GM18909 (cell line): Measurements from ENCODE around the gene AHSG.

Experiments
- ATAC-seq: cut with Tn5 transposase; IDR thresholded peaks from one replicate; pipeline ENCODE4 v1.9.1; 2021; ENCODE audit warnings: mild to moderate bottlenecking; ENCODE audit not compliant: unreplicated experiment, poor library complexity

Gene AHSG

DNA sequence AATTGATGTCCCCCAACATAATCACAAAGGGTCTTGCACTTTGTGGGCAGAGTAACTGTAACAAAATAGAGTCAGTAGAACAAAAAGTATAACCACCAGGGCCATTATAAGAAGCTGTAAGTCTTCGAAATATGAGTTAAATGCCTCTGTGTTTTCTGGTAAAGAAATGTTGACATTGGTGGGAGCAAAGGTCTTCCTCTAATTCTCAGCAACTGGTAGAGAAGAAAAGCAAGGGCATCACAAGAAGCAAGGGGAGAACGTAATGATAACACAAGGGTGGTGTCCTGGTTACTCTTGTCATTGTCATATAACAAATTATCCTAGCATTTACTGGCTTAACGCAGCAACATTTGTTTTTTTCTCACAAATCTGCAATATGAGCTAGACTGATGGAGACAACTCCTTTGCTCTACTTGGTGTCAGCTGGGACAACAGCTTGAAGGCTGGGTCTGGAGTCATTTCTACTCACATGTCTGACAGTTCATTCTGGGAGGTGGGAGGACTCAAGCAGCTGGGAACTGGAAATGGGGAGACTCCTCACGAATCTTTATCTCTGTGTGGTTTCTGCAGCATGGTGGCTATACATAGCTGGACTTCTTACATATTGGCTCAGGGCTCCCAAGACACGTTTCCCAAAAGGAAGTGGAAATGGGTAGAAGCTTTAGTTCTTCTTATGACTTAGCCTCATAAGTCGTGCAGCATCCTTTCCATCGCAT, 22.1 kb upstream of the AHSG start:
- no peak for ATAC-seq

DNA sequence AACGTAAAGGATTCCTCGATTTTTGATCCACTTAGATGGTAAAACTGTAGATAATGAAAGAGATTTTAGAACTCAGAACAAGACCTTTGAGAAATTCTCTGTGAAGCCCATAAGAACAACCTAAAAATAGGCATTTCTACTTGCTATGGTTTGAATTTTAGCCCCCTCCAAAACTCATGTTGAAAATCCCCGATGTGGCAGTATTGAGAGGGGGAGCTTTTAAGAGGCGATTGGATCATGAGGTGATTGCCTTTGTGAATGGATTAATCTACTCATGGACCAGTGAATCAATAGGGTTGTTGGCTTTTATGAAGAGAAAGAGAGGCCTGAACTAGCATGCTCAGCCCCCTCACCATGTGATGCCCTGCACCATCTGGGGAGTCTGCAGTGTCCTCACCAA, 20.2 kb upstream of the AHSG start:
- ATAC-seq = no peak

DNA sequence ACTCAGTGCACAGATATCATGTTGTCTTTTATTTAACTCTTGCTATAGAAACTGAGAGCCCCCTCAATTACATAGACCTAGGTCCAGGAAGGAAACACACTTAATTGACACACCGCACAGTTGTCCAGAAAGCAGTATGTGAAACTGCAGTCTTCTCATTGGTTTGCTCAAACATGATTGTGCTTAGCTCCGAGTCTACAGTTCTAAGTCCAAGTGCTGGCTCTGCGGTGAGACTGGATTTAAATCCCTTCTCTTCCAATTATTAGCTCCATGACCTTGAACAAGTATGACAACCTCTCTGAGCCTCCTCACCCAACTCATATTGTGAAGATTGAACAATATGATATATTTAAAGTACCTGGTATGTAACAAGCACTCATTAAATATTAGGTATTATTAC, 19.0 kb upstream of the AHSG start:
- no peak for ATAC-seq

DNA sequence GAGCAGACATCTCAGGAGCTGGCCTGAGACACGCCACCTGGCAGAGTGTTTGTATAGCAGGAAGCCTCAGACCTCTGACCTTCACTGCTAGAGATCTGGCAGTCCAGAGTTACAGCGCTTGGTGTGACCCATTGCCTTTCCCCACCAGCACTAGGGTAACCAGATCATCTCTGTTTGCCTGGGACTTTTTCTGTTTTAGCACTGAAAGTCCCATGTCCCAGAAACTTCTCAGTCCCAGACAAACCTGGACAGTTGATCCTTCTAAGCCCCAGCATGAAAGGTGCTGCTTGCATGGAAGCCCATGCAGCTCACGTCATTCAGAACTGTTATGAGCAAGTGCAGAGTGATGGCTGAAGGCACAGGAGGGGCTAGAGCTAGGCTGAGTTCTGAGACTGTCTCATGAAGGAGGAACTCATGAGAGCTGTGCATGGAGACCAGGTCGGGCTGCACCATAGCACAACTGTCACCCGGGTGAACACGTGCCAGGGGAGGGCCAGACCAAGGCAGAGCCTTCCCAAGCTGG, 18.2 kb upstream of the AHSG start:
- ATAC-seq = no peak

DNA sequence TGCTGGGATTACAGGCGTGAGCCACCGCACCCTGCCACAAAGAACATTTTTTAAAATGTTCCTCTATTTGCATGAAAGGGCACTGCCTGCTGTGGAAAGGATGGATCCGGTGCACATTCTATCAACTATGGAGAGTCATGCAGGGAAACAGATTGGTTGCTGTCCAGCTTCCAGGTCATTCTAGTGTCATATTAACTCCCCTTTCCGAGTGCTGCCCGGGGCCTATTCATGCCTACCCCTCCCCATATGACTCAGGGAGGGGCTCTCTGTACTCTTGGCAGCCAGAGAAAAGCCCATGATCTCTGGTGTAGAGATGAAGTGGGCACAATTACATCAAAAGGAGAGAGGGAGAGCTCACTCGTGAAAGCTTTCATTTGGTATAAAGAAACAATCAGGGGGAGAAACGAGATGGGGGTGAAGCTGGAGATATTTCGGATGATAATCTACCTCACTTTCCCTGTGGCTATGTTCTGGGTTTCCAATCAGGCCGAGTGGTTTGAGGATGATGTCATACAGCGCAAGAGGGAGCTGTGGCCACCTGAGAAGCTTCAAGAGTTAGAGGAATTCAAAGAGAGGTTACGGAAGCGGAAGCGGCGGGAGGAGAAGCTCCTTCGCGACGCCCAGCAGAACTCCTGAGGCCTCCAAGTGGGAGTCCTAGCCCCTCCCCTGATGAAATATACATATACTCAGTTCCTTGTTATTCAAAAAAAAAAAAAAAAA, 16.1 kb upstream of the AHSG start:
- ATAC-seq = no peak

DNA sequence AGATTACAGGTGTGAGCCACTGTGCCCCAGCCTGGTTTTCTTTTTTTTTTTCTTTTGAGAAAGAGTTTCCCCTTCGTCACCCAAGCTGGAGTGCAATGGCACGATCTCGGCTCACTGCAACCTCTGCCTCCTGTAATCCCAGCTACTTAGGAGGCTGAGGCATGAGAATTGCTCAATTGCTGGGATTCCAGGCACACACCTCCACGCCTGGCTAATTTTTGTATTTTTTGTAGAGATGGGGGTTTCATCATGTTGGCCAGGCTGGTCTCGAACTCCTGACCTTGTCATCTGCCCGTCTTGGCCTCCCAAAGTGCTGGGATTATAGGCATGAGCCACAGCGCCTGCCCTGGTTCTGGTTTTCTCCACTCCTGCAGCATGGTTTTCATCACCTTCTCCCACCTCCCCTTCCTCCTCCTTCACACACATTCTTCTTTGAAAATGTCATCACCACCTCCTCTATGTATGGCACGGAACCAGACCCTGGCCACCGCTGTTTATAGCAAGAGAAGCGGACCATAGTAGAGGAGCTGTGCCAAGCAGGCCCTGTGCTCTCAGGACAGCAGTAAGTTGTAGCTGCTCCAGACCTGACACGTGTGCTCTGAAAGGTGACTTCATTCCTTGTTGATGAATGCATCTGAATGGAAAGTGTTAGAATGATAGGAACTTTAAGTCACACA, 14.6 kb upstream of the AHSG start:
- no peak for ATAC-seq

DNA sequence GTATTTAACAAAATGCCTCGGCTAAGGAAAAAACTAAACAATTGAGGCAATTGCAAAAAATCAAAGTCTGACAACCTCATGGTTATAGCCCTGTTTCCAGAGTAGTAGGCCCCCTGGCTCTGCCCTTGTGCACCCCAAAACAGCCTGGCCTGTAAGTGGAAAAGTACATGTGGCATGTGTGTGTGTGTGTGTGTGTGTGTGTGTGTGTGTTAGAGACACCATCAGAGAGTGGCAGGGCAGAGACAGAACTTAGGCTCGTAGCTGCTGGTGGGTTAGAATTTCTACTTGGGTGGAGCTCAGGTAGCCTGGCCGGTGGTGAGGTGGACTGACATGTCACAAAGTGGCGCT, 14.1 kb upstream of the AHSG start:
- no peak for ATAC-seq

DNA sequence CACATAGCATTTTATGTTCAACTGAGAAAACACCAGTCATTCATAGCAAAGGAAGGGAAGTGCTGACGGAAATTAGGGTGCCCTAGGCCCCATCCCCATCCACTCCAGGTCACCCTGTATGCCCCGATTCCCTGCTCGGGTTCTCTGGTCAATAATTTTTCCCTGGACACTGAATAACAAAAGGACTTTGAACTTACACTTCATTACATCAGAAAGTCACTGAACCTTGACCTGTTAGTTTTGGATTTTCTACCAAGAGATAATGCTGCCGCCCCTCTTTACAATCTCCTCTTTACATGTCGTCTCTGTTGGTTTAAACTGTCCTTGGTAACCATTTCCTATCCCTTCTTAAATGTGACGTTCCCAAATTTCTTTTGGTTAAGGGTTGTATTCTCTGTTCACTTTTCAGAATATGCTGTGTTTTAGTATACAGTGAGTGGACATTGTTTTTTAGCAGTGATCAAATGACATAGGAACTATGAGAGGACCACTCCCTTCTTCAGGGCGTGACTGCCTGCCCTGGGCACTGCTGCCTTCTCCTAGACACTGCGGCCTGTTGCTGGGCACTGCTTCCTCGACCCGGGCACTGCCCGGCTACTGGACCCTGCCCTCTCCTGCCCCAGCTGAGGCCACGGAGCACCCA, 13.6 kb upstream of the AHSG start:
- ATAC-seq = no peak

DNA sequence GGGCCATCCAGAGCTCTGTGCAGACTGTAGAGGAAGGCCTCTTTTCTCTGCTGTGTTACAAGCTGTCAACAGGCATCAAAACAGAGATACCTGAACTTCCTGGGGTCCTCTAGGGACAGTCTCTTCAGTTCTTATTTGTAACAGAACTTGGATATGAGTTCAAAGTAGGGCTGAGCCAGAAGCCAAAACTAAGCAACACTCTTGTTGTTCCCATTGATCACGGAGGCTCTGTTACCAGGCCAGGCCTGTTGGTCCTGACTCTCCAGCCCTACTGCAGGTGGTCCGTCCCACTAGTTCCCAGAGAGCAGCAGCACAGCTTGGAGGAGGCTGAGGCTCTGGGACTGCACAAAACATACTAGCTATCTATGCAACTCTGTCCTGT, 13.1 kb upstream of the AHSG start:
- no peak for ATAC-seq

DNA sequence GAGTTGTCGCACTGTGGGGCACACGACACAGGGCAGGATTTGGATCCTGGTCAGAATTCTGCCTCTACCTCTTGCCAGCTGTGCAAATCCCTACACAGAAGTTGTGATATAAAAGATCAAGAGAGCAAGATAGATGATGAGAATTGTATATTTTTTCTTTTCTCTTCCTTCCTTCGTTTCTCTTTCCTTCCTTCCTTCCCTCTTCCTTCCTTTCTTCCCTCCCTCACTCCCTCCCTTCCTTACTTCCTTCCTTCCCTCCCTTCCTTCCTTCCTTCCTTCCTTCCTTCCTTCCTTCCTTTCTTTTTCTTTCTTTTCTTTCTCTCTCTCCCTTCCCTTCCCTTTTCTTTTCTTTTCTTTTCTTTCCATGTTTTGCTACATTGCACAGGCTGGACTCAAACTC, 12.0 kb upstream of the AHSG start:
- ATAC-seq = no peak

DNA sequence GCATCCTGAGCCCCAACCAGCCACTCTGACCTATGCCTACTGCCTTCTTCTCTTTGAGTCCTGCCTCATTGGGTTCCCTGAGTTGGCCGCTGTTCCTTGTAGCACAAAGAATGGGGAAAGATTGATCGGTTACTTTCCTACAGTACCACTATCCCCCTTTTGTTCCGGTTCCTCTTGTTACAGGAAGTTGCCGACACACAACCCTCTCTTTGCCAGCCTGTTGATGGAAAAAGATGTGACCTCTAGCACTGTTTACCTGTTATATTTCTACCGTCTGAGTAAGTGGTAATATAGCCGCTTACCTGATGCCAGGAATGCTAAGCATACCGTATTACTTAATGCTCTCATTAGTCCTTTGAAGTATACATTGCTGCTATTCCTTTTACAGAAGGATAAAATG, 9.7 kb upstream of the AHSG start:
- ATAC-seq = no peak

DNA sequence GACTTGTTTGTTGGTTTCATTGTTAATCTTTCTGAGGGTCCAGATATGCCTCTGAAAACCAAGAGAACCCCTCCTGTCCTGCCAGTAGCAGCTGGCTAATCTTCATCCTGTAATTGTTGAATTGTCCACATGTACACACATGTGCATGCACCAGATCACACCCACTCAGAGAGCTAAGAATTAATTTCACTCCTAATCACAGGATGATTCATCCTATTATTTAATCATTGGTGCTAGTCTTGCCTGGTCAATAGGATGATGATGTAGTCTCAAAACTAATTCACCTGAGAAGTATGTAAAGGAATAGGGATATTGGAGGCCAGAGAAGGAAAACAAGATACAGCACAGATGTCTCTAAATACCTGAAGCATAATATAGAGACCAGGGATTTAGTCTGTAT, 7.8 kb upstream of the AHSG start:
- ATAC-seq = no peak

DNA sequence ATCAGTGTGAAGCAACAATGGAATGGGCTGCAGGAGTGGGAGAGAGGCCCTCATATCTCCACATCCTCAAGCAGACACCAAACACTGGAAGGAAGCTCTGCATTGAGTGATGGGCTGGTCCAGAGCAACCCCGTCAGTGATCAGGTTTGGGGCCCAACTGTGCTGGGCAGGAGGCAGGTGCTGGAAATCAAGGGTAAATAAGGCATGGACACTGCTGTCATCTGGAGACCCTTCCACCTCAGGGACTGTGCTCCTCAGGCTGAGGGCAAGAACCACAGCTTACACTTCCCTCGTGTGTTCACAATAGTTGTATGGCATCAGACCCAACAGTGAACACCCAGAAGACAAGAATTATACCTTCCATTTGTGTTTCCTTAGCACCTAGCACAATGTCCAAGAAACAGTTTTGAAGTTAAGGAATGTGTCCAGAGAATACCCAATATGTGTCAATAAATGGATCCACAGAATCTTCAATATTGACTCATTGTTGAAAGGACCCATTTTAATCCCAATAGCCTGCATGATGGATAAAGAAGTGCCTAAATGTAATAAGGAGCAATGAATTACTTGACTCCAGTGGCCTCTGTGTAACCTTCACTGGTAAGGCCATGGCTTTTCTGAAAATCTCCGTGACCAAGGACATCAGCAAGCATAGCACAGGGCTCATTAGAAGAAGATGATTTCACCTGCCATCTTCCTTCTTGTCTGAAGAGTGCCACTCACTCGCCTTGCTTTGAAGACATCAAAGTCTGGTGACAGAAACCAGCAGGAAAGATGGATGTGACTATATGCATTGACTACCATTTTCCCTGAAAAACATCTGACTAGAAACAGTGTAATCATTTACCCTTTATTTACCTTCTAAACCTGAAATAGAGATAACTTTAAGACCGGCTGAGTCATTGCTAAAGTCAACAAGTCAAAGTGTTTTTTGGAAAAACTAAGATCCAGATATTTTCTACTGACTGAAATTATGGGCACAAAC, 7.0 kb upstream of the AHSG start:
- ATAC-seq = no peak

DNA sequence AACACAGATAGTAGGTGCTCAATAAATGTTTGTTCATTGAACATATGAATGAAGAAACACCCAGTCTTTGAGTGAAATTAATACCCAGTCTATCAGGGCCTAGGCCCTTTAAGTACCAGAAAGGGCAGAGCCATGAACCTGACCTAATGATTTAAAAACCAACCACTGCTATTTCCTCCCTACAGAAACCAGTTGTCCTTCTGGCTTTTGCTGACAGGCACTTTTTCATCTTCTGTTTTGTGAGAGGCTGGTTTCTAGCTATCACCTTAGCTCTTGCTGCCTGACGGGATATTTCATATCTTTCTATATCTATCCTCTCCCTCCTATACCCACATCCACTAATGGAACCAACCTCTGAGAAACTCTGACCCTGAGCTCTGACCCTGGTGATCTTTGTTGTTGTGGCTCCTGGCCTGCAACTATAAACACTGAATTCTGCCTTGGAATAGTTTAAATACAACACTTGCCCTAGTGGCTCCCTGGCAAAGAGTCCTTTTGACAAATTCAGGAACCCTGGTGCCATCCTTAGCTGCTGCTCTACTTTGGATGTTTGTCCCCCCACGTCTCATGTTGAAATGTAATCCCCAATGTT, 4.1 kb upstream of the AHSG start:
- ATAC-seq = no peak

DNA sequence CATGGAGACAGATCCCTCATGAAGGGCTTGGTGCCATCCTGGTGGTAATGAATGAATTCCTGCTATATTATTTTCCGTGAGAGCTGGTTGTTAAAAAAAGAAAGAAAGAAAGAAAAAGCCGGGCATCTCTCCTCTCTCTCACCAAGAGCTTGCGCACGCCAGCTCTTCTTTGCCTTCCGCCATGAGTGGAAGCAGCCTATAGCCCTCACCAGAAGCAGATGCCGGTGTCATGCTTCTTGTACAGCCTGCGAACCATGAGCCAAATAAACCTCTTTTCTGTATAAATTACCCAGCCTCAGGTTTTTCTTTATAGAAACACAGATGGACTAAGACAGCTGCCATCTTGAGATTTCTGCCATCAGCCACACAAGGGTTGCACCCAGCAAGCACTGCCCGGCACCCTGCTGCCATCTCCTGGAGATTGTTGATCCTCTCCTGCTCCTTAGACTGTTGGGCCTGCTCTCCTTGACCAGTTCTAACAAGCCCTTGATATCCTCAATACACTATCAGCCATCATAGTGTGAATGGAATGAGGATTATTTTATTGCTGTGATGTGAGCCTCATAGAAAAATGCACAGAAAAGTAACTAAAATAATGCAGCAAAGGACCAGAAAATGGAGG, 3.5 kb upstream of the AHSG start:
- no peak for ATAC-seq

DNA sequence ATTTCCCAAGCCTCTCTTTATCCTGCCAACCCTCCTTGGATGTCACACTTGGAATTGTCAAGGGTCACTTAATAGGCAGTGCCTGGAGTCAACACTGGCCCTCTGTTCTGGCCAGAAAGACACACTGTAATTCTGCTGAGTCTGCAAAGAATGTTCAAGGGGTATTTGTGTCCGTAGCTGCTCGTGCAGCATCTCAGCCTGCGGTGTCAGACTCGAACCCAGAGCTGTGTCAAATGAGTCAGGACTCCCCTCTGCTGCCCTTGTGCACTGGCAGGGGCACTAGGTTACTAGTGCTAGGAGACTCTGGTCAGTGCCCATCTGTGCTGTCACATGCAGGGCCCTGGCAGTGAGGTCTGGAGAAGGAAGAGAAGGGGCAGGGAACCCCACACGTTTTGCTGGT, 795 bp upstream of the AHSG start:
- no peak for ATAC-seq

DNA sequence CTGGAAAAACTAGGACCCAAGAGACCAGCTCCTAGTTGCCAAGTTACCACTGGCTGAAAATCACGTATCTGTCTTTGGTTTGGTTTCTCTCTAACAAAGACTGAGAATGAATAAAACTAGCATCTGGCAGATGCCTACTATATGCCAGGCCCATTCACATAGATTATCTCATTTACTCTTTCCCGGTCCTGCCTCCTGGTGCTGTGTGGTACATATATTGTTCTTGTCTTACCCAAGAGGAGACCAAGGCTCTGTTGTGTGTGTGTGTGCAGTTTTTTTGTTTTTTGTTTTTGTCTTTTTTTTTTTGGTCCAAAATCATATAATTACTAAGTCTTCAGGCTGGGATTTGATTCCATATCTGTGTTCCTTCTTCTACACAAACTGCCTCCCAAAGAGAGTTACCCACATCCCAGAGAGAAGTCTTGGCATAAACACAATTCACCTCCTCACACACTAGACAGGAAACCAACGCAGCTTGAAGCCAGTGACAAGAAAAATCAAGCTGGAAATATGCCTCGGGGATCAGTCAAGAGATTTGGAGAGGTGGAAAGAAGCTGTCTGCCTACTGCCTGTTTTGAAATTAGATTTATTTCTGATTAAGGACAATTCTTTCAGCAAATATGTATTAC, 891 bp downstream of the AHSG start:
- ATAC-seq = no peak

DNA sequence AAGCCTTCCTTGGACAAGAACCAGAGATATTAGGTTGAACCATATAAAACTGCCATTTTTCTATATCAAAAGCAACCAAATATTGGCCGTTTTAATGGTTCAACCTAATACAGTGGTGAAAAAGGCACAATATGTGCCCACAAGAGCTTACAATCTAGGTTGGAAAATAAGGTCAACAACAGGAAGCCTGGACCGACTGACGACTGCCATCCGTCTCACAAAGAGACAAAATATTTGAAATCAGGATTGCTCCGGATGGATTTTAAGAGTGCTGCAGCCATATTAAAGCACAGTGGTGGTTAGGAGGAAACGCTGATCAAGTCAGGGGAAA, 1.4 kb downstream of the AHSG start:
- no peak for ATAC-seq
